NCI-H2227 treated with DMSO at 0.1 percent for 48 hours (cell line): ENCODE data around the gene HNRNPDL.
"Not testable (repeated sequence)": the region's sequence is repeated elsewhere in the genome, so short reads cannot be mapped to it uniquely, and the experiment has no call there.

Experiments used
- DNase-seq: peaks from one replicate; lab custom pipeline; 2025; lab: John Stamatoyannopoulos, UW

The HNRNPDL gene

DNA sequence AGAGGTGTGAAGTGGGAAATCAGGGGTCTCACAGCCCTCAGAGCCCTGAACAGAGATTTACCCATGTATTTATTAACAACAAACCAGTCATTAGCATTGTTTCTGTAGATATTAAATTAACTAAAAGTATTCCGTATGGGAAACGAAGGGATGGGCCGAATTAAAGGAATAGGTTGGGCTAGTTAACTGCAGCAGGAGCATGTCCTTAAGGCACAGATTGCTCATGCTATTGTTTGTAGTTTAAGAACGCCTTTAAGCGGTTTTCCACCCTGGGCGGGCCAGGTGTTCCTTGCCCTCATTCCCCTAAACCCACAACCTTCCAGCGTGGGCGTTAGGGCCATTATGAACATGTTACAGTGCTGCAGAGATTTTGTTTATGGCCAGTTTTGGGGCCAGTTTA is 44.0 kb downstream of the HNRNPDL start:
- DNase-seq = not testable (repeated sequence)

DNA sequence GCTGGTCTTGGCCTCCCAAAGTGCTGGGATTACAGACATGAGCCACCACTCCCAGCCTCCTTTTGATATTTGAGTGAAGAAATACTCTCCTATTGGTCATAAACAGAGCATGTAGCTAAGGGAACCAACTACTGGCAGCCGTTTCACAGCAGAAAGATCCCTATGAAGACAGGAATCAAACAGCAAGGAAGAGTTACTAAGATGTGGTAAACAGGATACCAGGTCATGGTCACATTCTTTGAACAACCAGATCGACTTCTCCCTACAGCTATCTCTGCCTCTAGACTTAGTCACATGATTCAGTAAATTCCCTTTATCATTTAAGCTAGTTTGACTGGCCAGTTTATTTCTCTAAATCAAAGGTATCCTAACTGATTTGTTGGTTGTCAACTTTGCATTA is 47.5 kb downstream of the HNRNPDL start:
- DNase-seq = no peak

DNA sequence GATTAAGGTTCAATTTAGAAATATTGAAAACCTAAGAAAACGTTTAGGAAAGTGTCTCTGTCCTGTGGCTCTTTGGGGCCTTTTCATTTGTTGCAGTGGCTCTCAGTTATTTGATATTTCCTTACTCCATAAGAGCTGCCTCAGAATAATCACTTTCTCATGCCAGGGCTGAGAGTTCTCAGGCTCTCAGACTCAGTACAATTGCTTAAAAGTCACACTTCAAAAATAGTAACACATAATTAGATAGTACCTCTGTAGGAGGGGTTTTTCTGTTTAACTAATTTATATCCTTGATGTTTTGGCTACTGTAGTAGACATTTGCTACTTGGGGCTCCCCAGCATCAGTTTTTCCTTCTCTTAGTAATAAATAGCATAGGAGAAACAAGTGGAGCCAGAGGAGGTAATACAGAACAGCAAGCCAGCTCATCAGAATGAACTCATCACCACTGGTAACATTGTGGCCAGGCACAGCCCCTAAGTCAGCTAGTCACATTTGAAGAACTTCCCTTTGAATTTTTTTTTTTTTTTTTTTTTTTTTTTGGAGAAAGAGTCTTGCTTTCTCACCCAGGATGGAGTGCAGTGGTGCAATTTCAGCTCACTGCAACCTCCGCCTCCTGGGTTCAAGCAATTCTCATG is 48.5 kb downstream of the HNRNPDL start:
- DNase-seq = no peak

DNA sequence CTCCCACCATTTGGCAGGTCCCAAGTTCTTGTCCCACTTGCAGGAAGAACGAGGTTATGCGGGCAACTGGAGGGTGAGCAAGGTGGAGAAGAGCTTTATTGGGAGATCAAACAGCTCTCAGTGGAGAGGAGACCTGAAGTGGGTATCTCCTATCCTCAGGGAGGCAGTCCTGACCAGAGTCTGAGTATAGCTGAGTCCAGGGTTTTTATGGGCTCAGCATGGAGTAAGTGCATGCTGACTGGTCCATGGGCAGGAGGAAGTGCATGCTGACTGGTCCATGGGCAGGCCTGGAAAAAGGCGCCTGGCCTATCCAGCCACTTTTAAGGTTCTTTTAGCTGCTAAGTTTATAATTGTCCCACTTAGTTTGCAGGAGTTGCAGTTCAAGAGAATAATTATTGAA is 49.0 kb downstream of the HNRNPDL start:
- DNase-seq = no peak

DNA sequence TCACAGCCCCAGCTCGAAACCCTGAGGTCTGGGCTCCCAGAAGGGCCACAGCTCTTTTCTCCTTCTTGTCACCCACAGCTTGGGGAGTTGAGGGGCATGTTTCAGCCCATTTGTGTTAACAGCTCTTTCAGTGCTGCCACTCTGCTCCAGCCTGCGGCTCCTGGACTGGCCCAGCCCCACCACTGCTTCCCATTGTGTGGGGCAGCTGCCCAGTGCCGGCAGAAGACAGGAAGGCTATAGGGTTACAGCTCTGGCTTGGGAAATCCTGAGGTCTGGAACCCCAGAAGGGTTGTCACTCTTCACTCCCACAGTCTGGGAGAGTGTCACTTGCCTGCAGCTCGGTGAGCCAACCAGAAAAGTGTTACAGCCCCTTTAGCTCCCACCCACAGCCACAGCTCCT is 49.4 kb downstream of the HNRNPDL start:
- DNase-seq = no peak

DNA sequence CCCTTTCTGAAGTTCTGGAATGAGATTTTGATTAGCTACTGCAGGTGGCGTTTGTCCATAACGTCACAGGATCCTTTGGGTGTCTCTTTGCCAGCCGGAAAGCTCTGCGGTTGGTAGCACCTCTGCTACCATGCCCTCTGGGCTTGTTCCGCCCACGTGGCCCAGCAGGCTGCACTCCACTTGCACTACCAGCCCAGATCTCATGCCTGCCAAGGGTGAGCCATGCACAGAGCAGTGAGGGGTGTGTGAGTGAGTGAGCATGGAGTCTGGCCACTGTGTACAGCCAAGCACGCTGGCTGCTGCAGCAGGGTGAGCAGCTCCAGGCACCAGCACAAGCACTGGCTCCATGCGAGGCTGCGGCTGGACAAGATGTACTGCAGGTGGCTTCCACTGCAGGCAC is 49.9 kb downstream of the HNRNPDL start:
- DNase-seq = no peak

DNA sequence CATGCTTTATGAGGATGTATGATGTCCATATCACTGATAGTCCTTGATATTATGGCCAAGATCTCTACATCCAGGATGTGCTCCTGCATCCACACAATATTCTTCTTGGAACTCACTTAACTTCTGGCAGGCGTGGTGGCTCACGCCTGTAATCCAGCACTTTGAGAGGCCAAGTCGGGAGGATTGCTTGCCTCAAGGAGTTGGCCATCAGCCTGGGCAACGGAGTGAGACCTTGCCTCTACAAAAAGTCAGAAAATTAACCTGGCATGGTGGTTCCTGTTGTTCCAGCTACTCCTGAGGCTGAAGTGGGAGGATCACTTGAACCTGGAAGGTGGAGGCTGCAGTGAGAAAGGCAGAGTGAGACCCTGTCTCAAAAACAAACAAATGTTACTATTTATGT is 54.2 kb downstream of the HNRNPDL start:
- no peak for DNase-seq

DNA sequence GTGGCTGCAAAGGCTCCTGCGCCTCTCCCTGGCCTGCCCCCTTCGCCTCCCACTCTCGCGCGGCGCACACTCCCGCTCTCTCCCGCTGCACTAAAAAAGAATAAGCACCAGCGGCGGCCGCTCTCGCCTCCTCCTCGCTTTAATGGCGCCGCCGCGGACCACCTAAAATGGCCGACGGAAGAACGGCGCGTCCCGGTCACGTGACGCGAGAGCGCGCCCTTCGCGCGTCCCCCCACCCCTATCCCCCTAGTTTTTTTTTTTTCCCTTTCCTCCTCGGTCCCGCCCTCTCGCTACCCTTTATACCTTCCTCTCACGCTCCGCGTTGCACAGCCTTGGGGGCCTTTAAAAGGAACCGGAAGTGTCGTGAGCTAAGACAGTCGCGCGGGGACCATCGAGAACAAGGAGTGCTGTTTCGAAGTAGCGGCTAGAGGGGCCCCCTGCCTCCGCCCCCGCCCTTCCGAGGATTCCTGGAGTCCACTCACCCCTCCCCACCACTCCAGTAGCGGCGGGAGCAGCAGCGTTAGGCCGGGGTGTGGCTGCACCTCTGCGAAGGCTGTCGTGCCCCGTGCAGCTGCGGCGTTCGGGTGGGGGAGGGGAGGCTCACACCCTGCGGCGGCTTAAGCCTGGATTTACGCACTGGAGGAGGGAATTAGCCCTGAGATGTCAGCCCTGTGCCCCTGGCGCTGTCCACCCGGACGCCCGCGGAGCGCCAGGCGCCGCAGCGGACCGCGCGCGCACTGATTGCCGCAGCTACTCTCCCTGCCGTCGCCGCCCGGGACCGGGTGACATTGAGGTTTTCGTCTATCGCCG is 56.2 kb downstream of the HNRNPDL start, which contains the start of gene HNRNPD:
Gene HNRNPD (minus strand): TSS at position 176 of the 810 bp plus-strand sequence. CDS start 313 bp downstream, outside the sequence.
- DNase-seq = peak; percentile 96

DNA sequence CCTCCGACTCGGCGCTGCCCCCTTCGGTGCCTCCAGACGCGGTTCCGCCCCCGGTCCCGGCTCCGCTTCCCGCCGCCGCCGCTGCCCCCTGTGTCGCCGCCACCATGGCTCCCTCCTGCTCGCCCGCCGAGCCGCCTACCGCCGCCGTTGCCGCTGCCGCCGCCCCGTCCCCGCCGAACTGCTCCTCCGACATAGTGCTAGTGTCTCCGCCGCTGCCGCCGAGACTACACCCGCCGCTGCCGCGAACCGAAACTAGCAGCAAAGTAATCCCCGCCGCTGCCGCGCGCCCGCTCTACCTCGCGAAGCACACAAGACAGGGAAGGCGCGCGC is 56.8 kb downstream of the HNRNPDL start:
- DNase-seq = no peak
